Lung (tissue), 12 donors: ENCODE measurements around the gene BIRC7. TPM values are rescaled to one million over a fixed set of nuclear protein-coding genes. Genes with fewer than 3 reads are reported as not detected.

Source experiments
- ATAC-seq: fragments of 200-7000 bp; cut with Tn5 transposase; one replicate; pipeline ENCODE4 v1.9.1; 2020; ENCODE audit warnings: moderate number of reproducible peaks; ENCODE audit not compliant: insufficient read depth, low FRiP score
- DNase-seq, 3 donors: peaks; one replicate each; pipeline ENCODE4 v3.0.0-alpha.2; 2013 to 2017
- H3K27ac ChIP-seq, 2 donors: one replicate each; pipeline ENCODE4 v1.5.1; 2013; ENCODE audit warnings: mild to moderate bottlenecking in 2 of 2, moderate library complexity in 2 of 2, control low read depth in 1 of 2, inconsistent platforms in 1 of 2, low read depth in 1 of 2, low read length in 1 of 2
- H3K27me3 ChIP-seq, 3 donors: one replicate each; pipeline ENCODE4 v1.5.1; 2013; ENCODE audit warnings: low read length in 2 of 3; ENCODE audit not compliant: control insufficient read depth in 3 of 3, insufficient read depth in 3 of 3
- H3K36me3 ChIP-seq, 4 donors: one replicate each; pipeline ENCODE4 v1.5.1; 2013; ENCODE audit warnings: low read length in 4 of 4, mild to moderate bottlenecking in 1 of 4, moderate library complexity in 1 of 4; ENCODE audit not compliant: control insufficient read depth in 4 of 4, insufficient read depth in 4 of 4
- H3K4me1 ChIP-seq, 5 donors: one replicate each; pipeline ENCODE4 v1.5.1; 2013; ENCODE audit warnings: low read length in 5 of 5, mild to moderate bottlenecking in 2 of 5, moderate library complexity in 1 of 5; ENCODE audit not compliant: control insufficient read depth in 5 of 5, insufficient read depth in 5 of 5
- H3K4me3 ChIP-seq: one replicate; pipeline ENCODE4 v1.5.1; 2013; ENCODE audit warnings: mild to moderate bottlenecking, control low read depth, moderate library complexity
- H3K9ac ChIP-seq, 2 donors: one replicate each; pipeline ENCODE4 v1.5.1; 2013; ENCODE audit warnings: low read length in 2 of 2, control low read depth in 1 of 2; ENCODE audit not compliant: insufficient read depth in 1 of 2
- H3K9me3 ChIP-seq, 4 donors: one replicate each; pipeline ENCODE4 v1.5.1; 2013; ENCODE audit warnings: low read length in 3 of 4, mild to moderate bottlenecking in 1 of 4, moderate library complexity in 1 of 4; ENCODE audit not compliant: control insufficient read depth in 4 of 4, insufficient read depth in 3 of 4
- CTCF ChIP-seq: IDR thresholded peaks from 2 replicates; pipeline ENCODE4 v1.5.1; 2012; ENCODE audit warnings: mild to moderate bottlenecking; ENCODE audit errors: control extremely low read depth, extremely low read depth
- WGBS, 2 donors: extraction: QIAGEN DNeasy Blood & Tissue Kit; methylation state at CpG; one replicate each; pipeline ENCODE4 v1.1.7; 2013; 5-methylcytosine and 5-hydroxymethylcytosine counted together
- polyA plus RNA-seq, 2 donors: library from polyadenylated mRNA; stranded (reverse); fragments of 200-250 nt; gene quantifications; one replicate each; pipeline ENCODE4 v1.2.1, GENCODE V29; 2013
- total RNA-seq, 2 donors: library from RNA; depleted of rRNA in 1 of 2; stranded (reverse); fragments of >200 nt in 1 of 2; gene quantifications; one replicate each; pipeline ENCODE4 v1.2.1, GENCODE V29; 2014 to 2021
- donor health status: control.
- donor health status: control.
- donor health status: Bipolar disorder and iron deficiency.
- donor health status: healthy.
- donor health status: DM: yes; HTN: yes; CAD: no.

BIRC7 gene
- total and polyA plus RNA-seq, 4 donors: 0.57 to 1.2 (median 0.71) TPM; not detected in 1

- peaks cover 0 to 3% (median 0%) of the 10 kb centered on the region in 4 donors for H3K9me3 ChIP-seq
- H3K27me3 ChIP-seq: peaks cover 0 to 9% (median 3%) of the 10 kb centered on the region in 3 donors
- ATAC-seq (no peak), DNase-seq (no peak)
- WGBS, 2 donors: 36 to 59% methylated on average over 7 of the region's 7 CpGs
- TF ChIP-seq CTCF: no peak
- H3K27ac ChIP-seq: no peak overlapping the region
- no peak overlapping the region for H3K9ac ChIP-seq
- peaks cover 0 to 22% (median 0%) of the 10 kb centered on the region in 5 donors for H3K4me1 ChIP-seq
- no peaks in the 10 kb centered on the region for H3K36me3 ChIP-seq
- H3K4me3 ChIP-seq: no peak overlapping the region
Observed at GRCh38 chr20:63225082-63225454, 10.6 kb upstream of the BIRC7 start.

GRCh38 chr20:63226042-63226943 lies 9.4 kb upstream of the BIRC7 start:
- no peak for TF ChIP-seq CTCF
- ATAC-seq (no peak), DNase-seq (no peak)
- Histone ChIP-seq H3K9ac (no peak overlapping the region), H3K4me3 (no peak overlapping the region), H3K9me3 (peaks cover 0 to 3% (median 0%) of the 10 kb centered on the region in 4 donors), H3K27ac (no peak overlapping the region), H3K27me3 (peaks cover 0 to 4% (median 3%) of the 10 kb centered on the region in 3 donors), H3K4me1 (peaks cover 0 to 34% (median 2%) of the 10 kb centered on the region in 5 donors), H3K36me3 (no peaks in the 10 kb centered on the region)
- 72 to 79% methylated on average over 18 to 19 of the region's 19 CpGs for WGBS, 2 donors

GRCh38 chr20:63227260-63227659 lies 8.4 kb upstream of the BIRC7 start:
- TF ChIP-seq CTCF: no peak
- Histone ChIP-seq H3K36me3 (no peaks in the 10 kb centered on the region), H3K9me3 (peaks cover 0 to 3% (median 0%) of the 10 kb centered on the region in 4 donors), H3K27ac (no peak overlapping the region), H3K4me1 (peaks cover 0 to 34% (median 2%) of the 10 kb centered on the region in 5 donors), H3K27me3 (peaks cover 0 to 4% (median 3%) of the 10 kb centered on the region in 3 donors), H3K9ac (no peak overlapping the region), H3K4me3 (no peak overlapping the region)
- 86 to 89% methylated on average over 5 of the region's 5 CpGs for WGBS, 2 donors
- DNase-seq: no peak
- ATAC-seq: no peak
